KG1 (cell line): ENCODE data around the gene ABCG8.

ENCODE experiments used
- DNase-seq: peaks from one replicate; lab custom pipeline; 2025; lab: John Stamatoyannopoulos, UW

The ABCG8 gene

DNA sequence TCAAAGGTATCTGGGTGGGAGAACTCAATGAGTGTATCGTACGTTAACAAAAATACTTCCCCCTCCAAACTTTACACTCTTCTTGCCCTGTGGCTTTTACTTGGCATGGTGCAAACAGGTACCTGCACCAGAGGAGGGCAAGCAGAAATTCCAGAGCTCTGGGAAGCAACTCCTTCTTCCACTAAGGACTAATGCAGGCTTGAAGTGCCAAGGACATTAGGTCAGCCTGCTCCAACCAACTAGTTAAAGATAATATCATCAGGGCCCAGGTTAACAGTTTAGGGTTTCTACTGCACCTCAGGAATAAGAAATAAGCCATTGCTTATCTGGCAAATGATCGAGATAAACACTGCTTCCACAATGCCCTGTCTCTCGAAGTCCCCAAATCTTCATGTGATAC lies 86.7 kb downstream of the ABCG8 start:
- DNase-seq = no peak

GRCh38 chr2:43927442-43927841 lies 88.7 kb downstream of the ABCG8 start:
- DNase-seq = no peak

GRCh38 chr2:43931293-43931692 lies 92.5 kb downstream of the ABCG8 start:
- DNase-seq = no peak
